HS-5 (cell line): ENCODE data around the gene MRNIP.
"Not testable (repeated sequence)": the region's sequence is repeated elsewhere in the genome, so short reads cannot be mapped to it uniquely, and the experiment has no call there.

Experiments used
- DNase-seq: peaks from one replicate; pipeline ENCODE4 v3.0.0-alpha.2; 2012; ENCODE audit warnings: low read depth

Gene MRNIP

GRCh38 chr5:179871533-179871932, 12.9 kb upstream of the MRNIP start:
- not testable (repeated sequence) for DNase-seq

- no peak for DNase-seq
Measured at GRCh38 chr5:179870952-179871351, 12.3 kb upstream of the MRNIP start.

DNA sequence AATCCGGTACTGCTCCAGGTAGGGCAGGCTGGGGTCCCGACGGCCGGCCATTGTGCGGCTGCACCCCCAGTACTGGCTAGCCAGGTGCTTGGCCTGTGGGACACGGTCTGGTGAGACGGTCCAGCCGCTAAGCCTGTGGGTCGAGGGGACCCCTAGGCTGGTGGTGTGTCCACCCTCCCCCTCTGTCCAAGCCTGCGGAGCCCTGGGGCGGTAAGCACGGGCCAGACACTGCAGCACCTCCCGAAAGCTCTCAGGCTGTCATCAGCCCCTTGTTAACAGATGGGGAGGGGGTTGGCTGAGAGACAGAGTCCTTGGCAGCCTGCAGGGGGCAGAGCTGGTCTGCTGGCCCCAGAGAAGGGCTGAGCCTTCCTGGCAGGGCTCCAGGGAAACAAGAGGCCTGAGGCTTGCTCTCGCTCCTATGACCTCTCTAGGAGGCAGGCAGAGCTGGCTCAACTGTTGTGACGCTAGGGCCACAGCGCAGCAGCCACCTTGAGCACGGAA, 11.8 kb upstream of the MRNIP start:
- no peak for DNase-seq

DNA sequence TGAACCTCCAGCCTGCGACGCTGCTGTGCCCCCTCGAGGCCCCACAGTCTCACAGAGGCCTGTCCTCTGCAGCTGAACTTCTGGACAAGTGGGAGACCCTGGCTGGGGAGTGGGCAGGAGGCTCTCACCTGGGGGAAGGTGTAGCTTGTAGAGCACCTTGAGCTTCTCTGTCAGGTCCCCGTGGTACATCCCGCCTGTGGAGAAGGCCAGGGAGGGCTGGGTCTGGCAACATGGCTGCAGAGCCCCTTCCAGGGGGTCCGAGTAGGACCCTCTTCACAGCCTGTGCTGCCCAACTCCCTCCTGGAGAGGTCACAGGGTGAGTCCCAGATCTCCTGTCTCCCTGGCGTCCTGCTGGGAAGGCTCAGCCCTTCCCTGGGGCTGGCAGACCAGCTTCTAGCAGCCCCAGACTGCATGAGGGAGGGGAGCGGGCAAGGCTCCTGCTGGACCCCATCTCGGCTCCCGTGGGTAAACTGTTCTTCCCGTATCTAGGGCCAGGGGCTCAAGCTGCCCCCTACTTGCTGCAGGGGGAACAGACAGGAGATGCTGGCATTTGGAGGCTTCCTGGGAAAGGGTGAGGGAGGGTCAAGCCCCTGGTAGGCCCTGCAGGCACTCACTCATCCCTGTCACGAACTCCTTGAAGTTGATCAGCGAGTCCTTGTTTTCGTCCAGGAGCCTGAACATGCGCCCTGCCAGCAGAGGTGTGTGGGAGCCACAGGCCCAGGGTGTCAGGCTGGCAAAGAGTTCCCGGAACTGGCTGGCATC, 11.2 kb upstream of the MRNIP start:
- DNase-seq, result no peak

DNA sequence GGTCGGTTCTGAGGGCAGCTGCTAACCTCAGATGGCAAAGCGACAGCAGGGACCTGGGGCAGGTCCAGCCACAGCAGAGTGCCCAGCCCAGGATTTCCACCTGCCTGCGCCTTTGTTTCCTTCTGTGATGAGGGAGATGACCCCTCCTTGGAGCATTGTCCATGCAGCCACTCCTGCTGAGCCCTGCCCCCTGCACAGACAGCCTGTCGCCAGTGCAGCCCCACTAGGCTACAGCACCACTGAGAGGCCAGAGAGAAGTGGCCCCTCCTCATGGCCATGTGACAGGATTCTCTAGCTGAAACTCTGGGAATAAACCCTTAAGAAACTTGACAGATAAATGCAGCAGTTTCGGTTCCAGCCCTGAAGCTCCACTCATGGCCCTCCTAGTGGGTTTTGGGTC, 10.5 kb upstream of the MRNIP start:
- DNase-seq, result no peak

DNA sequence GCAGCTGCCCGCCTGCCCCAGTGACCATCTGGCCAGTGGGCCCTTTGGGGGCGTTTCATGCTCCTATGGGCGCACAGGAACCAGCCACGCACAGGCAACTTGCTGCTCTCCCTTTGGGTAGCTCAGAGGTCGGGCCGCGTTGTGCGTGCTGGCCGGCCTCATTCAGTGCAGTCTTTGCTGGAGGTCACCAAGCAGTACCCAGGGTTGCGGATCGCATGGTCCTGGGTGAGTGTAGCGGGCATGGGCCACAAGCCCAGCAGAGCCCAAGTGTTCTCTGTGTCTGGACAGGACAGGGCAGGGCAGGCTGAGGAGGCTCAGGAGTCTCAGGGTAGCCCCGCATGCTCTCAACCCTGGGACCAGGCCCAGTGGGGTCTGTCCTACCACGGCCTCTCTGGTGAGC, 9.9 kb upstream of the MRNIP start:
- no peak for DNase-seq

- no peak for DNase-seq
Measured at GRCh38 chr5:179867476-179867875, 8.9 kb upstream of the MRNIP start.

DNA sequence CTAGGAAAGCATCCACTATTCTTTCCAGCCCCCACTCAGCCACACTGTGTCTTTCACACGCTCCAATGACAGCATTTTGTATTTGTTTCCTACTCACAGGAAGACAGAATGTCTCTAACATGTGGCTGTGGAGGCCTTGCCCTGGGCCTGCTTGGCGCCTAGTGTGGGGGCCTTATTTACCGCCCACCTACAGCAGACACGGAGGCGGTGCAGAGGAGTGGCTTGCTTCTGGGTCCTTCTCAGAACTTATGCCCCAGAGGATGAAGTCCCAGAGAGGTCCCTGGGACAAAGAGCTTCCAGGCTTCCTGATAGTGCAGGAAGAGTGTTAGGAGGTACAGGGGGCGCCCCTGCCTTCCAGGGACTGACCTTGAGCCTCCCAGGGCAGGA, 8.5 kb upstream of the MRNIP start:
- no peak for DNase-seq

GRCh38 chr5:179866241-179867078, 7.8 kb upstream of the MRNIP start:
- no peak for DNase-seq

DNA sequence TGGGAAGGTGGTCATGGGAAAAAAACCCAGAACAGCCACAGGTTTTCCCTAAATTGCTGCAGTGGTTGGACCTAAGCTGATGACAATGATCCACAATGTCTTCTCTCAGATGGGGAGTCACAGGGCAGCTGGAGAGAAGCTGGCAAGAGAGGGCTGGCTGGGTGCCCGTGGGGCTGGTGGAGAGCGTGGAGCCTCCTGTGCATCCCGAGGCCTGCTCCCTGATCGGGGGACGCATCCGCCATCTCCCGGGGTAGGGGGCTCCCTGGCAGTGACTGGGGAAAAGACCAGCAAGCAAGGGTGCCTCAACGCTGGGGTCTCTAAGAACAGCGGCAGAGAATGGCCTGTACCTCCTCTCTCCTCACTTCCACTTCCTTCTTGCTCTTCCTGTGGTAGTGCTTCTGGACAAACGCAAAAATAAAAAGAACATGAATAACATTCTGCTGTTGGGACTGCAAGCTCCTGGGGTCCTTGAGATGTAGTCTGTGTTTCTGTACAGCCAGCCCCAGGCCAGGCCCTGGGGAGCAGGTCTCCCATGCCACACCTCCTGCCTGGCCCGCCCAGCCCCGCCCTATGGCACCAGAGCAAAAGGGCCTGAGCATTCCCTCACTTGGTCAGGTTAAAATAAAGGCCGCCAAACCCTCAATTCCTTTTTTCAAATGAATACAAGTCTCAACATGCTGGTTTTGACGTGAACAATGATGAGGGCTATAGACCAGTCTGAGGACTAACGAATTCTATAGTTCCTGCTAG, 7.0 kb upstream of the MRNIP start:
- no peak for DNase-seq

GRCh38 chr5:179864686-179865085, 6.1 kb upstream of the MRNIP start:
- no peak for DNase-seq

DNA sequence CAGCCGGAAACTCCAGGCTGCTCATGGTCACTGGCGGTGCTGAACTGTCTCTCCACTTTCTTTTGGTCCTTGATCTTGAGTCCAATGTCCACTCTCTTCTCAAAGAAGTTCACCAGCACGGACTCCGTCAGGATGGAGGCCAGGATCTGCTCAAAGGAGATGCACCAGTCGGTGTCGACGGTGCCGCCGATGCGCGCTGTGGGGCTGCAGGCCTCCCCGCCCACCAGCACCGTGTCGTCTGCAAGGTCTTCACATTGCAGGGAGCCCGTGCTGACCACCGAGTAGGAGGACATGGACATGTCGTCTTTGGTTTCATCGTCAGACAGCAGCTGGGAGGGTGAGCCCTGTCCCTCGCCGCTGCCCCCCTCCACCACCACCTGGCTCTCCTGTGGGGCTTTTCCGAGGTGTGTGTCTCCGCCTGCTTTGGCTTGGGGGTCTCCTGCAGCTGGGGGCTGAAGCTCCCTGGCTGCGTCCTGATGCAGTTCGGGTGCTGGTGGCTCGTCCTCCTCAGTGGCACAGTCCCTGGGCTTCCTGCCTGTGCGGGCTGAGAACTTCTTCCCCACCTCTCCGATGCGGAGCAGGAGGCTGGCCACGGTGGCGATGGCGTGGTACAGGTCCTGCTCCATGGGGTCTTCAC, 5.0 kb upstream of the MRNIP start:
- DNase-seq, result no peak

- no peak for DNase-seq
Measured at GRCh38 chr5:179862891-179863290, 4.3 kb upstream of the MRNIP start.

- DNase-seq, result no peak
Measured at GRCh38 chr5:179862296-179862695, 3.7 kb upstream of the MRNIP start.

GRCh38 chr5:179860301-179860700, 1.7 kb upstream of the MRNIP start:
- DNase-seq, result no peak

- DNase-seq, result no peak
Measured at GRCh38 chr5:179858241-179858585, 404 bp downstream of the MRNIP start.

GRCh38 chr5:179854356-179854755, 4.3 kb downstream of the MRNIP start:
- no peak for DNase-seq

GRCh38 chr5:179852993-179853547, 5.5 kb downstream of the MRNIP start:
- DNase-seq, result no peak

- no peak for DNase-seq
Measured at GRCh38 chr5:179841621-179842020, 17.0 kb downstream of the MRNIP start.

GRCh38 chr5:179840766-179841165, 17.9 kb downstream of the MRNIP start:
- DNase-seq, result no peak

DNA sequence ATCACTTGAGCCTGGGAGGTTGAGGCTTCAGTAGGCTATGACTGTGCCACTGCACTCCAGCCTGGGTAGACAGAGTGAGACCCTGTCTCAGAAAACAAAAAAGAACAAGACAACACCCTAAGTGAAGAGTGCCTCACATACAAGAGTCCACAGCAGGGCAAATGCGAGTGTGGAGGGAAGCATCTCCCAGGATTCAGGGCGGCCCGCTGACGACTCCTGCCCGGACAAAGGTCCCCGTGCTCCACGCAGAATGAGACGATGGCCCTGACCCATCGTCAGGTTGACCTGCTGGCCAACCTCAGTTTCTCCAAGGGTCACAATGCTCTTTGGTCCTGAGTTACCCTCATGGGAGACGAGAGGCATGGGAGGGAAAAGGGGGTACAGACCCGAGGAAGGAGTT, 18.3 kb downstream of the MRNIP start:
- DNase-seq, result no peak
